ENCODE measurements around the gene KANK4.

The KANK4 gene

GRCh38 chr1:62304975-62305374 is 14.3 kb downstream of the KANK4 start:
- no peak for DNase-seq
- Mint-ChIP-seq H3K4me3 (no peak overlapping the region), H3K4me1 (no peaks in the 10 kb centered on the region), H3K36me3 (no peaks in the 10 kb centered on the region), H3K27ac (no peak overlapping the region), H3K27me3 (peaks cover 22% of the 10 kb centered on the region), H3K9me3 (no peaks in the 10 kb centered on the region)
- CTCF ChIA-PET: no interaction called here

GRCh38 chr1:62304515-62304914 is 14.7 kb downstream of the KANK4 start:
- DNase-seq: no peak
- H3K27me3 Mint-ChIP-seq: peaks cover 22% of the 10 kb centered on the region
- CTCF ChIA-PET: no interaction called here
- H3K27ac Mint-ChIP-seq: no peak overlapping the region
- no peaks in the 10 kb centered on the region for H3K9me3 Mint-ChIP-seq
- H3K4me3 Mint-ChIP-seq: no peak overlapping the region
- no peaks in the 10 kb centered on the region for H3K36me3 Mint-ChIP-seq
- no peaks in the 10 kb centered on the region for H3K4me1 Mint-ChIP-seq

- H3K4me3 Mint-ChIP-seq: no peak overlapping the region
- peaks cover 11% of the 10 kb centered on the region for H3K27me3 Mint-ChIP-seq
- H3K36me3 Mint-ChIP-seq: no peaks in the 10 kb centered on the region
- H3K4me1 Mint-ChIP-seq: no peaks in the 10 kb centered on the region
- DNase-seq: no peak
- no peaks in the 10 kb centered on the region for H3K9me3 Mint-ChIP-seq
- no peak overlapping the region for H3K27ac Mint-ChIP-seq
- CTCF ChIA-PET: no interaction called here
Observed at GRCh38 chr1:62301726-62302390, 17.4 kb downstream of the KANK4 start.

- peaks cover 6% of the 10 kb centered on the region for H3K27me3 Mint-ChIP-seq
- no peak overlapping the region for H3K27ac Mint-ChIP-seq
- DNase-seq: no peak
- H3K36me3 Mint-ChIP-seq: no peaks in the 10 kb centered on the region
- H3K4me1 Mint-ChIP-seq: peaks cover 10% of the 10 kb centered on the region
- H3K4me3 Mint-ChIP-seq: no peak overlapping the region
- H3K9me3 Mint-ChIP-seq: no peaks in the 10 kb centered on the region
- CTCF ChIA-PET: no interaction called here
Observed at GRCh38 chr1:62299426-62300200, 19.6 kb downstream of the KANK4 start.

- H3K27me3 Mint-ChIP-seq: no peaks in the 10 kb centered on the region
- CTCF ChIA-PET: no interaction called here
- no peaks in the 10 kb centered on the region for H3K36me3 Mint-ChIP-seq
- H3K4me1 Mint-ChIP-seq: peaks cover 10% of the 10 kb centered on the region
- no peak for DNase-seq
- H3K27ac Mint-ChIP-seq: peak overlapping the region; percentile 25
- H3K9me3 Mint-ChIP-seq: no peaks in the 10 kb centered on the region
- H3K4me3 Mint-ChIP-seq: no peak overlapping the region
Observed at GRCh38 chr1:62295921-62296491, 23.2 kb downstream of the KANK4 start.

GRCh38 chr1:62294261-62294660 is 25.0 kb downstream of the KANK4 start:
- no peak for DNase-seq
- no peaks in the 10 kb centered on the region for H3K27me3 Mint-ChIP-seq
- CTCF ChIA-PET: interaction anchor here (1.3 kb wide), 1 partner anchor 119 kb away, joined by 4 read pairs; no protein-coding TSS in a partner anchor
- no peaks in the 10 kb centered on the region for H3K9me3 Mint-ChIP-seq
- H3K4me1 Mint-ChIP-seq: peaks cover 10% of the 10 kb centered on the region
- no peak overlapping the region for H3K27ac Mint-ChIP-seq
- no peak overlapping the region for H3K4me3 Mint-ChIP-seq
- no peaks in the 10 kb centered on the region for H3K36me3 Mint-ChIP-seq

GRCh38 chr1:62288662-62289061 is 30.6 kb downstream of the KANK4 start:
- no peak for DNase-seq
- no peak overlapping the region for H3K4me3 Mint-ChIP-seq
- no peak overlapping the region for H3K27ac Mint-ChIP-seq
- no peaks in the 10 kb centered on the region for H3K9me3 Mint-ChIP-seq
- H3K27me3 Mint-ChIP-seq: peaks cover 32% of the 10 kb centered on the region
- H3K4me1 Mint-ChIP-seq: no peaks in the 10 kb centered on the region
- CTCF ChIA-PET: no interaction called here
- H3K36me3 Mint-ChIP-seq: no peaks in the 10 kb centered on the region

- DNase-seq: no peak
- Mint-ChIP-seq H3K4me1 (no peaks in the 10 kb centered on the region), H3K36me3 (no peaks in the 10 kb centered on the region), H3K27me3 (peaks cover 32% of the 10 kb centered on the region), H3K4me3 (no peak overlapping the region), H3K27ac (no peak overlapping the region), H3K9me3 (no peaks in the 10 kb centered on the region)
- CTCF ChIA-PET: no interaction called here
Observed at GRCh38 chr1:62288224-62288623, 31.0 kb downstream of the KANK4 start.

- no peak for DNase-seq
- no peaks in the 10 kb centered on the region for H3K36me3 Mint-ChIP-seq
- H3K9me3 Mint-ChIP-seq: no peaks in the 10 kb centered on the region
- CTCF ChIA-PET: interaction anchor here (0.6 kb wide), 1 partner anchor 105 kb away, joined by 3 read pairs; no protein-coding TSS in a partner anchor
- H3K4me1 Mint-ChIP-seq: no peaks in the 10 kb centered on the region
- no peak overlapping the region for H3K4me3 Mint-ChIP-seq
- peaks cover 38% of the 10 kb centered on the region for H3K27me3 Mint-ChIP-seq
- no peak overlapping the region for H3K27ac Mint-ChIP-seq
Observed at GRCh38 chr1:62286786-62287224, 32.4 kb downstream of the KANK4 start.

GRCh38 chr1:62285984-62286785 is 33.0 kb downstream of the KANK4 start:
- no peaks in the 10 kb centered on the region for H3K9me3 Mint-ChIP-seq
- CTCF ChIA-PET: interaction anchor here (0.6 kb wide), 2 partner anchors 105 to 264 kb away, joined by 3 to 4 read pairs; no protein-coding TSS in a partner anchor
- no peaks in the 10 kb centered on the region for H3K36me3 Mint-ChIP-seq
- no peak for DNase-seq
- H3K27me3 Mint-ChIP-seq: peaks cover 38% of the 10 kb centered on the region
- no peaks in the 10 kb centered on the region for H3K4me1 Mint-ChIP-seq
- no peak overlapping the region for H3K27ac Mint-ChIP-seq
- H3K4me3 Mint-ChIP-seq: no peak overlapping the region

GRCh38 chr1:62285440-62285839 is 33.8 kb downstream of the KANK4 start:
- no peak overlapping the region for H3K4me3 Mint-ChIP-seq

GRCh38 chr1:62283986-62284385 is 35.2 kb downstream of the KANK4 start:
- Mint-ChIP-seq H3K9me3 (no peaks in the 10 kb centered on the region), H3K4me3 (no peak overlapping the region), H3K27me3 (peaks cover 42% of the 10 kb centered on the region), H3K27ac (no peak overlapping the region), H3K36me3 (no peaks in the 10 kb centered on the region), H3K4me1 (no peaks in the 10 kb centered on the region)
- DNase-seq: no peak
- CTCF ChIA-PET: interaction anchor here (0.6 kb wide), 1 partner anchor 112 kb away, joined by 3 read pairs; no protein-coding TSS in a partner anchor

More at GRCh38 chr1:62285440-62285839, 33.8 kb downstream of the KANK4 start:
- Mint-ChIP-seq H3K9me3 (no peaks in the 10 kb centered on the region), H3K4me1 (no peaks in the 10 kb centered on the region), H3K27ac (no peak overlapping the region), H3K27me3 (peaks cover 38% of the 10 kb centered on the region), H3K36me3 (no peaks in the 10 kb centered on the region)
- no peak for DNase-seq
- CTCF ChIA-PET: interaction anchor here (0.6 kb wide), 1 partner anchor 265 kb away, joined by 4 read pairs; no protein-coding TSS in a partner anchor

GRCh38 chr1:62282909-62283755 is 36.1 kb downstream of the KANK4 start:
- Mint-ChIP-seq H3K27ac (no peak overlapping the region), H3K9me3 (no peaks in the 10 kb centered on the region), H3K27me3 (peaks cover 40% of the 10 kb centered on the region), H3K4me1 (no peaks in the 10 kb centered on the region), H3K36me3 (no peaks in the 10 kb centered on the region), H3K4me3 (no peak overlapping the region)
- DNase-seq: no peak
- CTCF ChIA-PET: interaction anchor here (0.6 kb wide), 1 partner anchor 111 kb away, joined by 3 read pairs; no protein-coding TSS in a partner anchor
